ENCODE results near the gene SAMD1. TPM values are rescaled to one million over a fixed set of nuclear protein-coding genes. Genes with fewer than 3 reads are reported as not detected.

The SAMD1 gene
- total RNA-seq, 1 experiment from 2014 or later = 108 TPM

- WGBS (ENCODE audit: extremely low coverage, insufficient read length, low lambda C conversion rate) = no CpG with 5 or more reads among the region's 19 CpGs
- Mint-ChIP-seq H3K27me3 (ENCODE audit: low read depth) (peaks cover 44% of the 10 kb centered on the region), H3K4me1 (peaks cover 6 to 20% of the 10 kb centered on the region in 2 experiments), H3K27ac (no peak within 1 kb of the TSS; a peak in 1 of 7 replicates), H3K36me3 (ENCODE audit: insufficient read depth in 1 of 3, low read depth in 3 of 3) (no peaks in the 10 kb centered on the region), H3K4me3 (no peak within 1 kb of the TSS), H3K9me3 (no peaks in the 10 kb centered on the region; a peak in 2 of 5 replicates)
- Histone ChIP-seq H2AK5ac (ENCODE audit: insufficient read length, low read length) (no peak within 1 kb of the TSS), H3K79me2 (ENCODE audit: insufficient read depth, low read length) (no peaks in the 10 kb centered on the region), H3K14ac (ENCODE audit: insufficient read depth, low read length) (no peak within 1 kb of the TSS), H3K4me2 (ENCODE audit: insufficient read depth, insufficient read length, low read length) (no peak within 1 kb of the TSS), H3K56ac (ENCODE audit: insufficient read length, low read depth, low read length) (no peak within 1 kb of the TSS), H4K8ac (replicated peaks; ENCODE audit: insufficient read length, low read depth, low read length) (no peak within 1 kb of the TSS), H2BK20ac (ENCODE audit: low read depth, low read length, poor library complexity, severe bottlenecking) (no peak within 1 kb of the TSS), H2BK12ac (ENCODE audit: insufficient read length, low read depth, low read length) (no peak within 1 kb of the TSS), H2BK120ac (ENCODE audit: low read depth, low read length, poor library complexity, severe bottlenecking) (no peak within 1 kb of the TSS), H3K27ac (ENCODE audit: insufficient read length, low read depth, low read length) (no peak within 1 kb of the TSS), H2AFZ (ENCODE audit: low read length) (no peak within 1 kb of the TSS), H3K18ac (ENCODE audit: insufficient read length, low read depth, low read length) (no peak within 1 kb of the TSS), H3K9ac (ENCODE audit: extremely low read depth, insufficient read length, low read length) (no peak within 1 kb of the TSS), H3T11ph (ENCODE audit: low read length) (no peak within 1 kb of the TSS), H4K5ac (ENCODE audit: insufficient read length, low read depth, low read length) (no peak within 1 kb of the TSS), H3K4me1 (ENCODE audit: insufficient read depth, low read length) (no peaks in the 10 kb centered on the region; the same call in 1 of the 2 replicates), H3K27me3 (ENCODE audit: insufficient read depth, low read length) (peaks cover 8% of the 10 kb centered on the region), H3K9me3 (ENCODE audit: control insufficient read depth, low read depth, low read length) (no peaks in the 10 kb centered on the region), H4K91ac (ENCODE audit: insufficient read length, low read depth, low read length) (no peak within 1 kb of the TSS), H2BK15ac (ENCODE audit: low read depth, low read length) (no peak within 1 kb of the TSS), H2BK5ac (ENCODE audit: insufficient read length, low read length) (no peak within 1 kb of the TSS), H3K23me2 (ENCODE audit: insufficient read length, low read depth, low read length, poor library complexity, severe bottlenecking) (peaks cover 6% of the 10 kb centered on the region), H3K4ac (ENCODE audit: low read depth, low read length) (no peak within 1 kb of the TSS), H3K23ac (ENCODE audit: insufficient read length, low read depth, low read length) (no peak within 1 kb of the TSS), H3K79me1 (ENCODE audit: insufficient read depth, low read depth, low read length, poor library complexity, severe bottlenecking) (no peaks in the 10 kb centered on the region), H4K20me1 (ENCODE audit: control insufficient read depth, insufficient read depth, insufficient read length) (no peaks in the 10 kb centered on the region)
- no peak for DNase-seq
- no peak for TF ChIP-seq CTCF (conservative IDR thresholded peaks at IDR 0.05)
These were observed 28.6 kb downstream of the SAMD1 start, which contains the start of gene PALM3 for GRCh38 chr19:14061751-14062557. Gene PALM3, minus strand, starts transcription at chr19:14062076. Its CDS starts 96 bp downstream, at chr19:14061980.
